ENCODE measurements around the gene LRRC14B.

- TF ChIP-seq ZNF607 (CRISPR knock-in tag; IDR thresholded peaks at IDR 0.05; ENCODE audit: borderline replicate concordance) (no peak), EZH2 (conservative IDR thresholded peaks at IDR 0.05; ENCODE audit: low read depth, low read length) (no peak), RXRA (CRISPR knock-in tag; IDR thresholded peaks at IDR 0.05) (no peak), MXI1 (IDR thresholded peaks at IDR 0.05; ENCODE audit: borderline replicate concordance, low read depth, low read length) (no peak), ZNF383 (CRISPR knock-in tag; IDR thresholded peaks at IDR 0.05; ENCODE audit: borderline replicate concordance) (no peak), THAP11 (CRISPR knock-in tag; IDR thresholded peaks at IDR 0.05) (no peak), SRSF1 (optimal IDR thresholded peaks at IDR 0.05; ENCODE audit: low read depth, low read length) (no peak)
Measured at GRCh38 chr5:199950-200645, 8.8 kb downstream of the LRRC14B start.
